HepG2 (cell line): Measurements from ENCODE around the gene PWP1. TPM values are rescaled to one million over a fixed set of nuclear protein-coding genes. Genes with fewer than 3 reads are reported as not detected.
A peak's percentile ranks its signal among the peaks of the same experiment; 100 is the strongest.

Experiments
- ARNTL ChIP-seq: sonication (generic); formaldehyde crosslinking; IDR thresholded peaks from 2 replicates; pipeline ENCODE4 v1.4.0; 2020; ENCODE audit warnings: mild to moderate bottlenecking, missing genetic modification reagents
- FOXM1 ChIP-seq: sonication (generic); formaldehyde crosslinking; IDR thresholded peaks from 2 replicates; pipeline ENCODE4 v1.5.0; 2020; ENCODE audit warnings: missing genetic modification reagents
- GTF3A ChIP-seq: sonication (generic); formaldehyde crosslinking; conservative IDR thresholded peaks from 2 replicates; pipeline ENCODE4 v1.4.0; 2020; ENCODE audit warnings: mild to moderate bottlenecking, missing genetic modification reagents
- NFRKB ChIP-seq: fragments of 450-650 bp; IDR thresholded peaks from 2 replicates; pipeline ENCODE4 v1.6.1; 2017
- NFYC ChIP-seq: IDR thresholded peaks from 2 replicates; pipeline ENCODE4 v1.6.1; 2016; ENCODE audit warnings: missing genetic modification reagents, missing compliant biosample characterization
- NR2F1 ChIP-seq, 2 experiments: fragments of 450-650 bp in 1 of 2; formaldehyde crosslinking in 1 of 2; IDR thresholded peaks; 2 replicates each; pipeline versions ENCODE4 v1.5.0 to v1.6.1; 2016 to 2020; ENCODE audit warnings: mild to moderate bottlenecking in 1 of 2, missing compliant biosample characterization in 1 of 2, missing genetic modification reagents in 1 of 2, moderate library complexity in 1 of 2
- RARA ChIP-seq: IDR thresholded peaks from 2 replicates; pipeline ENCODE4 v1.6.1; 2016; ENCODE audit warnings: missing genetic modification reagents, missing compliant biosample characterization
- ZFY ChIP-seq: sonication (generic); formaldehyde crosslinking; IDR thresholded peaks from 2 replicates; pipeline ENCODE4 v1.4.0; 2020; ENCODE audit warnings: missing genetic modification reagents
- ZNF121 ChIP-seq: sonication (generic); formaldehyde crosslinking; IDR thresholded peaks from 2 replicates; pipeline ENCODE4 v1.5.0; 2020; ENCODE audit warnings: mild to moderate bottlenecking, missing genetic modification reagents
- ZNF251 ChIP-seq: sonication (generic); formaldehyde crosslinking; IDR thresholded peaks from 2 replicates; pipeline ENCODE4 v1.9.0; 2021; ENCODE audit warnings: mild to moderate bottlenecking, missing genetic modification reagents
- ZNF333 ChIP-seq: sonication (generic); formaldehyde crosslinking; IDR thresholded peaks from 2 replicates; pipeline ENCODE4 v1.4.0; 2020; ENCODE audit warnings: mild to moderate bottlenecking, missing genetic modification reagents, borderline replicate concordance
- ZNF337 ChIP-seq: sonication (generic); formaldehyde crosslinking; IDR thresholded peaks from 2 replicates; pipeline ENCODE4 v1.5.1; 2020; ENCODE audit warnings: missing genetic modification reagents, low read depth, mild to moderate bottlenecking, borderline replicate concordance
- ZNF703 ChIP-seq: sonication (generic); formaldehyde crosslinking; IDR thresholded peaks from 2 replicates; pipeline ENCODE4 v1.5.1; 2020; ENCODE audit warnings: missing genetic modification reagents, mild to moderate bottlenecking, moderate library complexity, borderline replicate concordance
- ZNF749 ChIP-seq: sonication (generic); formaldehyde crosslinking; IDR thresholded peaks from 2 replicates; pipeline ENCODE4 v1.8.0; 2022; ENCODE audit warnings: mild to moderate bottlenecking, missing genetic modification reagents, moderate library complexity, borderline replicate concordance
- ZNF891 ChIP-seq: sonication (generic); formaldehyde crosslinking; IDR thresholded peaks from 2 replicates; pipeline ENCODE4 v1.5.0; 2020; ENCODE audit warnings: mild to moderate bottlenecking, missing genetic modification reagents
- polyA plus RNA-seq, 8 experiments: library from polyadenylated mRNA; depleted of rRNA in 3 of 8; stranded (reverse) in 7 of 8; unstranded in 1 of 8; fragments of >200 nt; fragmentation: Illumina TruSeq in 4 of 8; extraction: Trizol in 4 of 8; gene quantifications; 2 replicates each; pipeline versions ENCODE4 v1.2.1 to v1.2.3, GENCODE V29; 2011 to 2016; ENCODE audit warnings: low read depth in 4 of 8, missing spikeins in 1 of 8, mixed read lengths in 1 of 8; ENCODE audit not compliant: insufficient read depth in 1 of 8
- total RNA-seq, 5 experiments: library from RNA; depleted of rRNA; stranded (reverse); fragments of >200 nt; fragmentation: Illumina TruSeq; extraction: Trizol; gene quantifications; 2 replicates each; pipeline ENCODE4 v1.2.3, GENCODE V29; 2016; ENCODE audit warnings: low read depth in 1 of 5
- TF ChIP-seq, protein P1 (sequence below): sonication (generic); formaldehyde crosslinking; IDR thresholded peaks from one replicate; pipeline ENCODE4 v1.5.1; 2020; ENCODE audit warnings: mild to moderate bottlenecking, missing genetic modification reagents; ENCODE audit errors: not compliant biosample characterization
- TF ChIP-seq, protein P2 (sequence below): fragments of 450-650 bp; IDR thresholded peaks from 2 replicates; pipeline ENCODE4 v1.6.1; 2017; ENCODE audit warnings: mild to moderate bottlenecking
- TF ChIP-seq, protein P3 (sequence below): sonication (generic); formaldehyde crosslinking; IDR thresholded peaks from 2 replicates; pipeline ENCODE4 v1.8.0; 2022; ENCODE audit warnings: missing genetic modification reagents, mild to moderate bottlenecking, inconsistent platforms, borderline replicate concordance

PWP1 gene
- total and polyA plus RNA-seq, 2 of the 13 experiments (the other 11 are each of a cell fraction or from before 2014, with no cell fraction given), result 65.9 to 70.2 TPM

DNA sequence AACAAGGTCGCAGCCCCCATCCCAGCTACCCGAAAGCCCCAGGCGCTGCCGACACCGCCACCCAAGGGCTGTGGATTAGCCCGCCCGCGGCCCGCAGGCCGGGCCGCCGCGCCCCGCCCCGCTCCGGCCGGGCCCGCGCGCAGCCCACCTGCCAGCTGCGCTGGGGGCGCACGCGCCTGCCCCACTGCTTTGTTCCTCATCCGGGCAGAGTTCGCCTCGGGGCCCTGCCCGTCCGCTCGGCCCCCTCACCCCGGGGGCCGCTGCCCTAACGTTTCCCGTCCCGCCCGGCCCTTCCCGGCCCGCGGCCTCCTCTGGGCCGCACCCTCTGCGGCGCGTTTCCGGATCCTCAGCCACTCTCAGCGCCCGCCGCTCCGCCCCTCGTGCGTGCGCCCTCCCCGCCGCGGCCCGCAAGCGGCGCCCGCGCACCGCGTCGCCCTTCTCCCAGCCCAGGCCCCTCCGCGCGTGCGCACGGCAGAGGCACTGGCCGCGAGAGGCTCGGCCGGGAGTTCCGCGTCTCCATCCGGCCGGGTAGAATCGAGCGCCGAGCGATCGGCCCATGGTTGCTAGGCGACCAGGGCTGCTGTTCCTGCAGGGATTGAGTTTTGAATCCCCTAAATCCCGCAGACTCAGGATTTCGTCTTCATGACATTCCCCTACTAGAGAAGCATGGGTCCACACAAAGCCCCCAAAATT, 75.4 kb downstream of the PWP1 start, which contains the start of gene PRDM4 (continued):
- TF ChIP-seq, protein P1, sequence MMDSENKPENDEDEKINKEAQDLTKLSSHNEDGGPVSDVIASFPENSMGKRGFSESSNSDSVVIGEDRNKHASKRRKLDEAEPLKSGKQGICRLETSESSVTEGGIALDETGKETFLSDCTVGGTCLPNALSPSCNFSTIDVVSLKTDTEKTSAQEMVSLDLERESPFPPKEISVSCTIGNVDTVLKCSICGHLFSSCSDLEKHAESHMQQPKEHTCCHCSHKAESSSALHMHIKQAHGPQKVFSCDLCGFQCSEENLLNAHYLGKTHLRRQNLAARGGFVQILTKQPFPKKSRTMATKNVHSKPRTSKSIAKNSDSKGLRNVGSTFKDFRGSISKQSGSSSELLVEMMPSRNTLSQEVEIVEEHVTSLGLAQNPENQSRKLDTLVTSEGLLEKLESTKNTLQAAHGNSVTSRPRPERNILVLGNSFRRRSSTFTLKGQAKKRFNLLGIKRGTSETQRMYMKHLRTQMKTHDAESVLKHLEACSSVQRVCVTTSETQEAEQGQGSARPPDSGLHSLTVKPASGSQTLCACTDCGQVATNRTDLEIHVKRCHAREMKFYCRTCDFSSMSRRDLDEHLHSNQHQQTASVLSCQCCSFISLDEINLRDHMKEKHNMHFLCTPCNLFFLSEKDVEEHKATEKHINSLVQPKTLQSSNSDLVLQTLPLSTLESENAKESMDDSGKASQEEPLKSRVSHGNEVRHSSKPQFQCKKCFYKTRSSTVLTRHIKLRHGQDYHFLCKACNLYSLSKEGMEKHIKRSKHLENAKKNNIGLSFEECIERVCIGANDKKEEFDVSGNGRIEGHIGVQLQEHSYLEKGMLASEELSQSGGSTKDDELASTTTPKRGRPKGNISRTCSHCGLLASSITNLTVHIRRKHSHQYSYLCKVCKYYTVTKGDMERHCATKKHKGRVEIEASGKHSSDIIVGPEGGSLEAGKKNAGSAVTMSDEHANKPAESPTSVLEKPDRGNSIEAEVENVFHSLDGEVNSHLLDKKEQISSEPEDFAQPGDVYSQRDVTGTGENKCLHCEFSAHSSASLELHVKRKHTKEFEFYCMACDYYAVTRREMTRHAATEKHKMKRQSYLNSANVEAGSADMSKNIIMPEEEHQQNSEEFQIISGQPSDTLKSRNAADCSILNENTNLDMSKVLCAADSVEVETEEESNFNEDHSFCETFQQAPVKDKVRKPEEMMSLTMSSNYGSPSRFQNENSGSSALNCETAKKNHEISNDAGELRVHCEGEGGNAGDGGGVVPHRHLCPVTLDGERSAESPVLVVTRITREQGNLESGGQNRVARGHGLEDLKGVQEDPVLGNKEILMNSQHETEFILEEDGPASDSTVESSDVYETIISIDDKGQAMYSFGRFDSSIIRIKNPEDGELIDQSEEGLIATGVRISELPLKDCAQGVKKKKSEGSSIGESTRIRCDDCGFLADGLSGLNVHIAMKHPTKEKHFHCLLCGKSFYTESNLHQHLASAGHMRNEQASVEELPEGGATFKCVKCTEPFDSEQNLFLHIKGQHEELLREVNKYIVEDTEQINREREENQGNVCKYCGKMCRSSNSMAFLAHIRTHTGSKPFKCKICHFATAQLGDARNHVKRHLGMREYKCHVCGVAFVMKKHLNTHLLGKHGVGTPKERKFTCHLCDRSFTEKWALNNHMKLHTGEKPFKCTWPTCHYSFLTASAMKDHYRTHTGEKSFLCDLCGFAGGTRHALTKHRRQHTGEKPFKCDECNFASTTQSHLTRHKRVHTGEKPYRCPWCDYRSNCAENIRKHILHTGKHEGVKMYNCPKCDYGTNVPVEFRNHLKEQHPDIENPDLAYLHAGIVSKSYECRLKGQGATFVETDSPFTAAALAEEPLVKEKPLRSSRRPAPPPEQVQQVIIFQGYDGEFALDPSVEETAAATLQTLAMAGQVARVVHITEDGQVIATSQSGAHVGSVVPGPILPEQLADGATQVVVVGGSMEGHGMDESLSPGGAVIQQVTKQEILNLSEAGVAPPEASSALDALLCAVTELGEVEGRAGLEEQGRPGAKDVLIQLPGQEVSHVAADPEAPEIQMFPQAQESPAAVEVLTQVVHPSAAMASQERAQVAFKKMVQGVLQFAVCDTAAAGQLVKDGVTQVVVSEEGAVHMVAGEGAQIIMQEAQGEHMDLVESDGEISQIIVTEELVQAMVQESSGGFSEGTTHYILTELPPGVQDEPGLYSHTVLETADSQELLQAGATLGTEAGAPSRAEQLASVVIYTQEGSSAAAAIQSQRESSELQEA (CRISPR knock-in tag), result no peak
- no peak for TF ChIP-seq NFRKB
- TF ChIP-seq ZNF251 (CRISPR knock-in tag), result no peak
- TF ChIP-seq, protein P2, sequence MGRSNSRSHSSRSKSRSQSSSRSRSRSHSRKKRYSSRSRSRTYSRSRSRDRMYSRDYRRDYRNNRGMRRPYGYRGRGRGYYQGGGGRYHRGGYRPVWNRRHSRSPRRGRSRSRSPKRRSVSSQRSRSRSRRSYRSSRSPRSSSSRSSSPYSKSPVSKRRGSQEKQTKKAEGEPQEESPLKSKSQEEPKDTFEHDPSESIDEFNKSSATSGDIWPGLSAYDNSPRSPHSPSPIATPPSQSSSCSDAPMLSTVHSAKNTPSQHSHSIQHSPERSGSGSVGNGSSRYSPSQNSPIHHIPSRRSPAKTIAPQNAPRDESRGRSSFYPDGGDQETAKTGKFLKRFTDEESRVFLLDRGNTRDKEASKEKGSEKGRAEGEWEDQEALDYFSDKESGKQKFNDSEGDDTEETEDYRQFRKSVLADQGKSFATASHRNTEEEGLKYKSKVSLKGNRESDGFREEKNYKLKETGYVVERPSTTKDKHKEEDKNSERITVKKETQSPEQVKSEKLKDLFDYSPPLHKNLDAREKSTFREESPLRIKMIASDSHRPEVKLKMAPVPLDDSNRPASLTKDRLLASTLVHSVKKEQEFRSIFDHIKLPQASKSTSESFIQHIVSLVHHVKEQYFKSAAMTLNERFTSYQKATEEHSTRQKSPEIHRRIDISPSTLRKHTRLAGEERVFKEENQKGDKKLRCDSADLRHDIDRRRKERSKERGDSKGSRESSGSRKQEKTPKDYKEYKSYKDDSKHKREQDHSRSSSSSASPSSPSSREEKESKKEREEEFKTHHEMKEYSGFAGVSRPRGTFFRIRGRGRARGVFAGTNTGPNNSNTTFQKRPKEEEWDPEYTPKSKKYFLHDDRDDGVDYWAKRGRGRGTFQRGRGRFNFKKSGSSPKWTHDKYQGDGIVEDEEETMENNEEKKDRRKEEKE, result no peak
- TF ChIP-seq FOXM1, result no peak
- TF ChIP-seq ZNF121 (CRISPR knock-in tag), result no peak
- TF ChIP-seq, protein P3, sequence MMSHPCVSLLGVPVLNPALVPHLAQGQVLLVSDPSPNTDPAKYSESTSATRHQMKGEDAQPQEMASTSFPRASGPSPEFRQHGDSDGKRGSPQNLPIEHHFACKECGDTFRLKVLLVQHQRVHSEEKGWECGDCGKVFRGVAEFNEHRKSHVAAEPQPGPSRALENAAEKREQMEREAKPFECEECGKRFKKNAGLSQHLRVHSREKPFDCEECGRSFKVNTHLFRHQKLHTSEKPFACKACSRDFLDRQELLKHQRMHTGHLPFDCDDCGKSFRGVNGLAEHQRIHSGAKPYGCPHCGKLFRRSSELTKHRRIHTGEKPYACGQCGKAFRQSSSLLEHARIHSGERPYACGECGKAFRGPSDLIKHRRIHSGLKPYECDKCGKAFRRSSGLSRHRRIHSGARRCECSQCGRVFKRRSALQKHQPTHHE (CRISPR knock-in tag), result no peak
- peak; percentile 39; the same call in 1 of the 2 replicates for TF ChIP-seq ZNF749 (CRISPR knock-in tag)
- no peak for TF ChIP-seq ZNF337 (CRISPR knock-in tag)
- TF ChIP-seq GTF3A (CRISPR knock-in tag), result no peak
- no peak; the same call in 1 of the 2 replicates for TF ChIP-seq NFYC (CRISPR knock-in tag)
- TF ChIP-seq ZFY (CRISPR knock-in tag), result peak; percentile 97
- no peak for TF ChIP-seq ZNF703 (CRISPR knock-in tag)
- no peak for TF ChIP-seq ZNF333 (CRISPR knock-in tag)
- no peak for TF ChIP-seq ARNTL (CRISPR knock-in tag)
- TF ChIP-seq ZNF891 (CRISPR knock-in tag), result no peak
- no peak for TF ChIP-seq NR2F1 (CRISPR knock-in tag; IDR thresholded peaks at IDR 0.05)
- peak; percentile 11; the same call in 1 of the 2 replicates for TF ChIP-seq RARA (CRISPR knock-in tag)
